ENCODE measurements around the gene PPP2R5A. TPM values are rescaled to one million over a fixed set of nuclear protein-coding genes. Genes with fewer than 3 reads are reported as not detected.

The PPP2R5A gene
- total RNA-seq, 4 donors from 2014 or later, result 38.9 to 51.8 (median 45.3) TPM

- Histone ChIP-seq H3K9me3 (no peaks in the 10 kb centered on the region), H3K27me3 (no peaks in the 10 kb centered on the region), H3K4me3 (no peak overlapping the region), H3K4me1 (no peaks in the 10 kb centered on the region), H3K27ac (no peak overlapping the region), H3K36me3 (no peaks in the 10 kb centered on the region)
- no peak for DNase-seq
- no peak for TF ChIP-seq CTCF (IDR thresholded peaks at IDR 0.05)
- no peak for TF ChIP-seq POLR2A (IDR thresholded peaks at IDR 0.05)
Measured at GRCh38 chr1:212267460-212267859, 17.8 kb upstream of the PPP2R5A start.

GRCh38 chr1:212269306-212269705 is 15.9 kb upstream of the PPP2R5A start:
- Histone ChIP-seq H3K27ac (no peak overlapping the region), H3K4me1 (no peaks in the 10 kb centered on the region), H3K27me3 (no peaks in the 10 kb centered on the region), H3K4me3 (no peak overlapping the region), H3K9me3 (no peaks in the 10 kb centered on the region), H3K36me3 (no peaks in the 10 kb centered on the region)
- no peak for TF ChIP-seq CTCF (IDR thresholded peaks at IDR 0.05)
- no peak for TF ChIP-seq POLR2A (IDR thresholded peaks at IDR 0.05)
- no peak for DNase-seq

GRCh38 chr1:212270564-212270963 is 14.6 kb upstream of the PPP2R5A start:
- H3K9me3 ChIP-seq, result no peaks in the 10 kb centered on the region
- no peaks in the 10 kb centered on the region for H3K36me3 ChIP-seq
- DNase-seq, result no peak
- H3K27me3 ChIP-seq, result no peaks in the 10 kb centered on the region
- no peak overlapping the region for H3K4me3 ChIP-seq
- H3K4me1 ChIP-seq, result no peaks in the 10 kb centered on the region
- no peak for TF ChIP-seq CTCF (IDR thresholded peaks at IDR 0.05)
- TF ChIP-seq POLR2A (IDR thresholded peaks at IDR 0.05), result no peak
- no peak overlapping the region for H3K27ac ChIP-seq

GRCh38 chr1:212271234-212271633 is 14.0 kb upstream of the PPP2R5A start:
- Histone ChIP-seq H3K27ac (no peak overlapping the region), H3K4me3 (no peak overlapping the region), H3K4me1 (no peaks in the 10 kb centered on the region), H3K36me3 (no peaks in the 10 kb centered on the region), H3K27me3 (no peaks in the 10 kb centered on the region), H3K9me3 (no peaks in the 10 kb centered on the region)
- TF ChIP-seq CTCF (IDR thresholded peaks at IDR 0.05) (no peak), POLR2A (IDR thresholded peaks at IDR 0.05) (no peak)
- DNase-seq, result no peak

- Histone ChIP-seq H3K9me3 (no peaks in the 10 kb centered on the region), H3K27ac (no peak overlapping the region), H3K4me3 (no peak overlapping the region), H3K27me3 (no peaks in the 10 kb centered on the region), H3K36me3 (no peaks in the 10 kb centered on the region), H3K4me1 (no peaks in the 10 kb centered on the region)
- TF ChIP-seq CTCF (IDR thresholded peaks at IDR 0.05) (no peak), POLR2A (IDR thresholded peaks at IDR 0.05) (no peak)
- no peak for DNase-seq
Measured at GRCh38 chr1:212271823-212272485, 13.3 kb upstream of the PPP2R5A start.

- no peaks in the 10 kb centered on the region for H3K9me3 ChIP-seq
- H3K36me3 ChIP-seq, result no peaks in the 10 kb centered on the region
- no peak overlapping the region for H3K27ac ChIP-seq
- H3K4me3 ChIP-seq, result no peak overlapping the region
- TF ChIP-seq POLR2A (IDR thresholded peaks at IDR 0.05) (no peak), CTCF (IDR thresholded peaks at IDR 0.05) (no peak)
- H3K4me1 ChIP-seq, result peaks cover 0 to 6% (median 0%) of the 10 kb centered on the region in 4 donors
- no peak for DNase-seq
- no peaks in the 10 kb centered on the region for H3K27me3 ChIP-seq
Measured at GRCh38 chr1:212281590-212281989, 3.6 kb upstream of the PPP2R5A start.

Measured in Peyer's patch (tissue), 4 donors.